ENCODE data around the gene UPF2.
"Not testable (repeated sequence)": the region's sequence is repeated elsewhere in the genome, so short reads cannot be mapped to it uniquely, and the experiment has no call there.

The UPF2 gene

GRCh38 chr10:11901833-11902475 lies 140.7 kb downstream of the UPF2 start:
- no peak for DNase-seq

- DNase-seq = no peak
Observed at GRCh38 chr10:11901454-11901832, 141.2 kb downstream of the UPF2 start.

GRCh38 chr10:11901036-11901301 lies 141.6 kb downstream of the UPF2 start:
- DNase-seq = no peak

GRCh38 chr10:11899067-11899876 lies 143.3 kb downstream of the UPF2 start:
- no peak for DNase-seq

- DNase-seq = no peak
Observed at GRCh38 chr10:11898372-11899066, 144.1 kb downstream of the UPF2 start.

GRCh38 chr10:11898033-11898371 lies 144.6 kb downstream of the UPF2 start:
- DNase-seq = no peak

GRCh38 chr10:11896549-11897200 lies 145.9 kb downstream of the UPF2 start:
- no peak for DNase-seq

GRCh38 chr10:11895598-11895997 lies 147.0 kb downstream of the UPF2 start:
- no peak for DNase-seq

GRCh38 chr10:11895108-11895466 lies 147.5 kb downstream of the UPF2 start:
- no peak for DNase-seq

GRCh38 chr10:11894381-11895107 lies 148.1 kb downstream of the UPF2 start:
- no peak for DNase-seq

GRCh38 chr10:11893749-11894278 lies 148.8 kb downstream of the UPF2 start:
- DNase-seq = no peak

- DNase-seq = no peak
Observed at GRCh38 chr10:11891776-11892486, 150.7 kb downstream of the UPF2 start.

- DNase-seq = not testable (repeated sequence)
Observed at GRCh38 chr10:11889263-11889662, 153.3 kb downstream of the UPF2 start.

GRCh38 chr10:11887381-11888227 lies 155.0 kb downstream of the UPF2 start:
- no peak for DNase-seq

- DNase-seq = no peak
Observed at GRCh38 chr10:11886851-11887250, 155.8 kb downstream of the UPF2 start.

GRCh38 chr10:11886138-11886474 lies 156.5 kb downstream of the UPF2 start:
- DNase-seq = no peak

- DNase-seq = no peak
Observed at GRCh38 chr10:11885437-11886137, 157.0 kb downstream of the UPF2 start.

GRCh38 chr10:11884706-11885423 lies 157.7 kb downstream of the UPF2 start:
- DNase-seq = no peak

GRCh38 chr10:11882646-11883375 lies 159.8 kb downstream of the UPF2 start:
- DNase-seq = no peak
